Fibroblast of lung (primary cell): ENCODE results near the gene STRAP. TPM values are rescaled to one million over a fixed set of nuclear protein-coding genes. Genes with fewer than 3 reads are reported as not detected.

ENCODE experiments used
- DNase-seq, 2 donors: peaks; one replicate each; pipeline versions ENCODE4 v3.0.0 to v3.0.0-alpha.2; 2010; ENCODE audit warnings: low read depth in 2 of 2
- H2AFZ ChIP-seq: 2 replicates; pipeline ENCODE4 v1.5.1; 2012; ENCODE audit warnings: low read length, control low read depth, inconsistent platforms
- H3K27ac ChIP-seq: 2 replicates; pipeline ENCODE4 v1.5.1; 2011; ENCODE audit warnings: low read length, control low read depth; ENCODE audit not compliant: insufficient read depth
- H3K27me3 ChIP-seq: 2 replicates; pipeline ENCODE4 v1.5.1; 2011; ENCODE audit warnings: mild to moderate bottlenecking, low read length; ENCODE audit not compliant: control insufficient read depth, insufficient read depth
- H3K36me3 ChIP-seq: 2 replicates; pipeline ENCODE4 v1.5.1; 2011; ENCODE audit warnings: low read length; ENCODE audit not compliant: control insufficient read depth, insufficient read depth
- H3K4me1 ChIP-seq: 2 replicates; pipeline ENCODE4 v1.5.1; 2011; ENCODE audit warnings: low read length; ENCODE audit not compliant: control insufficient read depth, insufficient read depth; ENCODE audit errors: extremely low read depth
- H3K4me2 ChIP-seq: 2 replicates; pipeline ENCODE4 v1.5.1; 2011; ENCODE audit warnings: low read length, control low read depth; ENCODE audit not compliant: insufficient read depth; ENCODE audit errors: extremely low read depth
- H3K4me3 ChIP-seq, 4 experiments: fragments of 200-600 bp in 1 of 4; sonication (generic) in 1 of 4; replicated peaks in 1 of 4; 2 replicates each; pipeline ENCODE4 v1.5.1; 2011 to 2016; ENCODE audit warnings: low read length in 4 of 4, low read depth in 3 of 4, mild to moderate bottlenecking in 3 of 4, control low read depth in 2 of 4, inconsistent platforms in 1 of 4, mixed read lengths in 1 of 4; ENCODE audit not compliant: insufficient read depth in 1 of 4; ENCODE audit errors: control extremely low read depth in 1 of 4
- H3K79me2 ChIP-seq: 2 replicates; pipeline ENCODE4 v1.5.1; 2012; ENCODE audit warnings: mild to moderate bottlenecking, low read length, inconsistent platforms; ENCODE audit not compliant: control insufficient read depth, insufficient read depth
- H3K9ac ChIP-seq: 2 replicates; pipeline ENCODE4 v1.5.1; 2011; ENCODE audit warnings: mild to moderate bottlenecking, low read length, control low read depth; ENCODE audit not compliant: insufficient read depth
- H3K9me3 ChIP-seq: 2 replicates; pipeline ENCODE4 v1.5.1; 2012; ENCODE audit warnings: low read depth, low read length; ENCODE audit not compliant: control insufficient read depth, insufficient read depth
- H4K20me1 ChIP-seq: 2 replicates; pipeline ENCODE4 v1.5.1; 2011; ENCODE audit warnings: low read length; ENCODE audit not compliant: control insufficient read depth, insufficient read depth; ENCODE audit errors: extremely low read depth
- CTCF ChIP-seq, 2 donors: IDR thresholded peaks in 1 of 2; conservative IDR thresholded peaks in 1 of 2; 1 replicate in 1 of 2; 2 replicates in 1 of 2; pipeline ENCODE4 v1.5.1; 2011 to 2012; ENCODE audit warnings: low read length in 2 of 2, control low read depth in 1 of 2, inconsistent platforms in 1 of 2, low read depth in 1 of 2, mild to moderate bottlenecking in 1 of 2
- EZH2 ChIP-seq: IDR thresholded peaks from 2 replicates; pipeline ENCODE4 v1.5.1; 2012; ENCODE audit warnings: low read length, control low read depth, mild to moderate bottlenecking; ENCODE audit errors: missing control alignments
- polyA plus RNA-seq, 2 donors: library from polyadenylated mRNA; depleted of rRNA in 1 of 2; stranded (reverse) in 1 of 2; unstranded in 1 of 2; fragments of >200 nt; gene quantifications; 2 replicates each; pipeline ENCODE4 v1.2.1, GENCODE V29; 2011 to 2012; ENCODE audit warnings: missing spikeins in 1 of 2
- total RNA-seq: library from RNA; depleted of rRNA; stranded (reverse); fragments of >200 nt; gene quantifications from 2 replicates; pipeline ENCODE4 v1.2.1, GENCODE V29; 2014

STRAP gene
- total and polyA plus RNA-seq, 2 donors (not counting 1 experiment from before 2014, with no cell fraction given), result 60.1 to 215 TPM

GRCh38 chr12:15862840-15863239 lies 19.3 kb upstream of the STRAP start:
- H3K79me2 ChIP-seq, result no peaks in the 10 kb centered on the region
- no peak overlapping the region for H2AFZ ChIP-seq
- DNase-seq, result no peak
- no peaks in the 10 kb centered on the region for H3K36me3 ChIP-seq
- H3K4me2 ChIP-seq, result no peak overlapping the region
- H3K27ac ChIP-seq, result no peak overlapping the region
- H3K4me1 ChIP-seq, result no peaks in the 10 kb centered on the region
- no peak overlapping the region for H3K4me3 ChIP-seq
- H4K20me1 ChIP-seq, result no peaks in the 10 kb centered on the region
- no peak overlapping the region for H3K9ac ChIP-seq
- TF ChIP-seq EZH2, result no peak
- no peak for TF ChIP-seq CTCF (conservative IDR thresholded peaks at IDR 0.05 in 1 of 2, IDR thresholded peaks at IDR 0.05 in 1 of 2; ENCODE audit: low read depth in 1 of 2, low read length in 2 of 2)
- no peaks in the 10 kb centered on the region for H3K27me3 ChIP-seq
- no peaks in the 10 kb centered on the region for H3K9me3 ChIP-seq

GRCh38 chr12:15863372-15863771 lies 18.8 kb upstream of the STRAP start:
- Histone ChIP-seq H3K27ac (no peak overlapping the region), H2AFZ (no peak overlapping the region), H3K4me1 (no peaks in the 10 kb centered on the region), H3K4me2 (no peak overlapping the region), H3K9me3 (no peaks in the 10 kb centered on the region), H3K27me3 (no peaks in the 10 kb centered on the region), H4K20me1 (no peaks in the 10 kb centered on the region), H3K4me3 (no peak overlapping the region), H3K9ac (no peak overlapping the region), H3K36me3 (no peaks in the 10 kb centered on the region), H3K79me2 (no peaks in the 10 kb centered on the region)
- TF ChIP-seq CTCF (conservative IDR thresholded peaks at IDR 0.05 in 1 of 2, IDR thresholded peaks at IDR 0.05 in 1 of 2; ENCODE audit: low read depth in 1 of 2, low read length in 2 of 2) (no peak), EZH2 (no peak)
- DNase-seq, result no peak

GRCh38 chr12:15863984-15864383 lies 18.2 kb upstream of the STRAP start:
- Histone ChIP-seq H3K4me2 (no peak overlapping the region), H3K79me2 (no peaks in the 10 kb centered on the region), H3K4me1 (no peaks in the 10 kb centered on the region), H4K20me1 (no peaks in the 10 kb centered on the region), H3K27ac (no peak overlapping the region), H3K9me3 (no peaks in the 10 kb centered on the region), H3K36me3 (no peaks in the 10 kb centered on the region), H2AFZ (no peak overlapping the region), H3K27me3 (no peaks in the 10 kb centered on the region), H3K4me3 (no peak overlapping the region), H3K9ac (no peak overlapping the region)
- TF ChIP-seq EZH2 (no peak), CTCF (conservative IDR thresholded peaks at IDR 0.05 in 1 of 2, IDR thresholded peaks at IDR 0.05 in 1 of 2; ENCODE audit: low read depth in 1 of 2, low read length in 2 of 2) (no peak)
- no peak for DNase-seq
